ENCODE results near the gene ZNF318.

ZNF318 gene

DNA sequence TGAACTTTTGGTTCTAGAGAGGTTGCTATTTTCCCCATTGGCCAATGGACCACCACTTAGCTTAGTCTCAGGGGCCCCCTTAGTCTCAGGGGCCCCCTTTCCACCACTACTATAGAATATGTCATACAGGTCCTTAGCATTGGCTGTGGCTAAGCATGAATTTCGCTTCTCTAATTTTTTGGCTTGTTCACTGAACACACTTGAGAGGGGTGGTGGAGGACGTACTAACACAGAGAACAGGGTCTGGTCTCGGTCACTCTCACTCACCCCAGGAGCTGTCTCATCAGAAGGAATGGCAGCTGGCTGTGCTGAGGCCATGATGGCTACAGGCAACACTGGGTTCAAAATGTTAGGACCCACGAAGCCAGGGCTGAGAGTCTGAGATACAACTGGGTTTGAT lies 30.3 kb downstream of the ZNF318 start:
- DNase-seq (ENCODE audit: low read depth in 2 of 3, low spot score in 2 of 3) = no peak

DNA sequence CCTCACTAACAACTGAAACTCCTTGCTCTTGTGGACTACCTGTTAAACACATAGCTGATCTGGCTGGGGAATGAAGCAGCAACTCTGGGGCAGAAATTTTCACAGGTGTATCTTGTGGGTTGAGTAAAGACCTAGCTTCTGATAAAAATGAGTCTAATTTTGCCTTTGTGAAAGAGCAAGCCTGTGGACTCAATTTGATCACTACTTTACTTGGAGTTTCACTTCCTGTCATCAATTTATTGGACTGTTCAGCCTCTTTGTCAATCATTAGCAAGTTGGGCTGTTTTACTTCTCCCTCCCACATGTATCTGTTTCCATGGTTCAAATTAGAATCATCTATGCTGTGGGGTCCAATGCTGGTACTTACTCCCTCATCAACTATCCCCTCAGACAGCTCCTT lies 31.2 kb downstream of the ZNF318 start:
- no peak for DNase-seq (ENCODE audit: low read depth in 2 of 3, low spot score in 2 of 3)

DNA sequence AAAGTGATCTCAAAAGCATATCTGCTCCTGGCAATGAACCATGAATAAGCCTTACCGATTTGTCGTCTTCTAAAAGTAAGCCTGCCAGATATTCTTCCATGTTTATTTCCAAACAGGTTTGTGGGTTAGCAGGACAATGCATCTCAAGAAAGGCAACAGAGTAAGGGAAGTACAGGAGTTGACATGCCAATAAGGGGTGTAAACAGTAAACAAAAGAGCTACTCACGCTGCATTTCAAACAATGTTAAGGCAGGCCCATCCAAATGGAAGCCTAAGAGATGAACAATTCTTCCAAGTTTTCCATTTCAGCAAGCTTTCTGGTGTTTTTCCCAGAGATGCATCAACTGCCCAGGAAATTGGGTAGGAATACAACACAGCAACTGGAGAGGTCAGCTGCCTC lies 33.1 kb downstream of the ZNF318 start:
- DNase-seq (ENCODE audit: low read depth in 2 of 3, low spot score in 2 of 3) = no peak

GRCh38 chr6:43335469-43335868 lies 34.0 kb downstream of the ZNF318 start:
- DNase-seq (ENCODE audit: low read depth in 2 of 3, low spot score in 2 of 3) = no peak

- no peak for DNase-seq (ENCODE audit: low read depth in 2 of 3, low spot score in 2 of 3)
Measured at GRCh38 chr6:43334466-43335095, 34.9 kb downstream of the ZNF318 start.

- no peak for DNase-seq (ENCODE audit: low read depth in 2 of 3, low spot score in 2 of 3)
Measured at GRCh38 chr6:43331891-43332290, 37.6 kb downstream of the ZNF318 start.

- no peak for DNase-seq (ENCODE audit: low read depth in 2 of 3, low spot score in 2 of 3)
Measured at GRCh38 chr6:43331470-43331869, 38.0 kb downstream of the ZNF318 start.

DNA sequence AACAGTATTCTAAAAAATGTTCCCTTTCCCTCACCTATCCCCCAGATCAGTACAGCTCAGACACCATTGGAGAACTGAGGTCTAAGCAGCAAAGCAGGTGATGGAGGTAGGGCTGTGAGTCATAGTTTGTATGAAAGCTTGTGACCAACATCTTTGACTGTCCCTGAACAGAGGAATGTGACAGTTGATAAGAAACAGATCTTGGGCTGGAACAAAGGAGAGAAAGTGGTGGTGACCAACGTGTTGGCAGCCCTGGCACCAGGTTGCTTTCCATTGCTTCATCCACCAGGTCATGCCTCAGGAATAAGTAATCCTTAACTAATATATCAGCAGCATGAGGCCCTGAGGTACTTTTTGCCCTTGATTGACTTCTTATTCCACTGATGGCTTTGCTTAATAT lies 40.9 kb downstream of the ZNF318 start:
- DNase-seq (ENCODE audit: low read depth in 2 of 3, low spot score in 2 of 3) = no peak

DNA sequence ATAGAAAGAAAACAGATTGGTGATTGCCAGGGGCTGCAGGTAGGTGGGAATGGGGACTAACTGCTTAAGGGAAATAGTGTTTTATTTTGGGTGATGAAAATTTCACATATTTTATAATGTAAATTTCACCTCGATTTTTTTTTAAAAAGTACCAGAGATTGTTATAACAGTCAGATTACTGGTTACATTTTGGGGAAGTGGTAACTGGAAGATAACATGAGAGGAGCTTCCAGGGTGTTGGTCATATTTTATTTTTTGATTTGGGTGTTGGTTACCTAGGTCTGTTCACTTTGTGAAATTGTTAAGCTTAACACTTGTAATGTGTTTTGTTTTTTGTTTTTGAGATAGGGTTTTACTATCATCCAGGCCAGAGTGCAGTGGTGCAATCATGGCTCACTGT lies 43.6 kb downstream of the ZNF318 start:
- no peak for DNase-seq (ENCODE audit: low read depth in 2 of 3, low spot score in 2 of 3)

- no peak for DNase-seq (ENCODE audit: low read depth in 2 of 3, low spot score in 2 of 3)
Measured at GRCh38 chr6:43318011-43318410, 51.4 kb downstream of the ZNF318 start.

- no peak for DNase-seq (ENCODE audit: low read depth in 2 of 3, low spot score in 2 of 3)
Measured at GRCh38 chr6:43313813-43314212, 55.6 kb downstream of the ZNF318 start.

GRCh38 chr6:43311666-43312065 lies 57.8 kb downstream of the ZNF318 start:
- no peak for DNase-seq (ENCODE audit: low read depth in 2 of 3, low spot score in 2 of 3)

- no peak for DNase-seq (ENCODE audit: low read depth in 2 of 3, low spot score in 2 of 3)
Measured at GRCh38 chr6:43310624-43311023, 58.8 kb downstream of the ZNF318 start.

DNA sequence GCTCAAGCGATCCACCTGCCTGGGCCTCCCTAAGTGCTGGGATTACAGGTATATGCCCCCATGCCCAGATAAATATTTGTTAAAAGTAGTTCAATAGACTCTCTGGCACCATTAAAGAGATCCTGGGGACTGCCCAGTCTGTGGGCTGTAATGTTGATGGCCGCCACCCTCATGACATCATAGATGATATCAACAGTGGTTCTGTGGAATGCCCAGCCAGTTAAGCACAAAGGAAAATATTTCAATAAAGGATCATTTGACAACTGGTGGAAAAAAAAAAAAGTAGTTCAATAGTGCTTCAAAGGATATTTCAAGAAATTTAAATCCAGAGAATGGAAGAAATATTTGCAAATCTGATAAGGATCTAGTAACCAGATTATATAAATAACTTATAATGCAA lies 59.3 kb downstream of the ZNF318 start:
- DNase-seq (ENCODE audit: low read depth in 2 of 3, low spot score in 2 of 3) = no peak

GRCh38 chr6:43308990-43309477 lies 60.4 kb downstream of the ZNF318 start:
- no peak for DNase-seq (ENCODE audit: low read depth in 2 of 3, low spot score in 2 of 3)

DNA sequence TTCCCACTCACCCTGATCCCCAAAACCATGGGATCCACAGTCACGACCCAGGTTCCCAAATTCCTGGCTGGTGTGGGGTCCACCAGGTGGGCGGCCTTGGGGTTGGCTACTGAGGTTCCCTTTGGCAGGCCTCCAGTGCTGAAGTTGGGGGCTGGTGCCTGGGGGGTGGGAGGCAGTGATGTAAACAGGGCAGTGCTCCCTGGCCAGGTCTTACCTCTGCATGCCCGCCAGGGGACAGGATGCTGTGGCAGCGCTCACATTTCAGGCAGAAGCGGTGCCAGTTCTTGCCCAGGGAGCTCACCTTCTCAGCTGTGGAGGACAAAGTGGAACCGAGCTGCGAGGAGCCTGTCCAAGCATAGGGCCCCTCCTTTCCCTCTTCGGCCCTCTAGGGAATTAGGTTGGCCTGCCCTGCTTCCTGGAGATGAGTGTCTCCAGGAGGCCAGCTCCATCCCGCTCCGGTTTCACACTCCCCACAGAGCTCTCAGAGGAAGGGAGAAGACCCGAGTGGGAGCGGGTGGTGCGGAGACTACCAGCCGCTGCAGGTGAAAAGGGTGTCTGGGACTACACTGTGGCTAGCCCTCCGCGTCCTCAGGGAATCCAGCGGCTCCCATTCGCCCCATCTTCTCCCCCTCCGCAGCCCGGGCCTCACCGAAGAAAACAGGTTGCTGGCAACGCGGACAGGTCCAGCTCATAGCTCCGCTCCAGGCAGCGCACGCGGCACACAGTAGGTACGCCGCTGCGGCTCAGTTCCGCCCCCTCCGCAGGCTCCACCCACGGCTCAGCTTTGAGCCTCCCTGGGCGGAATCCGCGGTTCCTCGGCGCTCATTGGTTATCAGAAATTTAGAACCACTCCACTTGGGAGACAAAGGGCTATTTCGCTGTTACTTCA lies 61.1 kb downstream of the ZNF318 start, which contains the start of gene CRIP3:
Gene CRIP3 (minus strand): TSS at position 726 of the 889 bp plus-strand sequence. CDS start 34 bp downstream, at position 692.
- DNase-seq (ENCODE audit: low read depth in 2 of 3, low spot score in 2 of 3) = peak in 1 of 3 experiments; percentile 11

DNA sequence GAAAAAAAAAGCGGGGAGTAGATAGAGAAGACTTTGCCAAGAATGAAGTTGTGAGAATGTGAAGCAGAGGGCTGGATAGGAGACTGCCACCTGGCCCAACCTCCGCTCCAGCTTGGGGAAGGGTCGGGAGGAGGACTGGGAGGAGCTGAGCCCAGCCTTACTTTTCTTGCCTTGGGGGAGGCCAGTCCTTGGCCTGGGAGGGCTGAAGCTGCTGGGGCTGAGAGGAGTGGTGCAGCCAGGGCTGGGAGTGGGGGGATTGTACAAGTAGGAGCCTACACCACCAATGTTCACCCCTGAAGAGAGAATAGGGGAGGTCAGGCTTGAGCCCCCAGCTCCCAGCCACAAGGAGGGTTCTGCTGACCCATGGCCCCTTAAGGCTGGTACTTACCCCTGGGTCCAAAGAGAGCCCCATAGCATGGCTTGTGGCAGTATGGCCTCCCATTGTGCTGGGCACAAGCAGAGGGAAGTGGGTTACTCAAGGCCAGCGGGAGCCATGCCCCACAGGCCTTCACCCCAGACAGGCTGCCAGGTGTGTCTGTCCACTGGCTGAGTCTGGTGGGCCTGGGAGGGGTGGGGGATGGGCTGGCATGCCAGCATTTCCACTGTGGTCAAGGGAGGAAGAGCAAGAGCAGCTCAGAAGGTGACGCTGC lies 61.9 kb downstream of the ZNF318 start:
- DNase-seq (ENCODE audit: low read depth in 2 of 3, low spot score in 2 of 3) = no peak

- DNase-seq (ENCODE audit: low read depth in 2 of 3, low spot score in 2 of 3) = no peak
Measured at GRCh38 chr6:43306086-43306485, 63.4 kb downstream of the ZNF318 start.

DNA sequence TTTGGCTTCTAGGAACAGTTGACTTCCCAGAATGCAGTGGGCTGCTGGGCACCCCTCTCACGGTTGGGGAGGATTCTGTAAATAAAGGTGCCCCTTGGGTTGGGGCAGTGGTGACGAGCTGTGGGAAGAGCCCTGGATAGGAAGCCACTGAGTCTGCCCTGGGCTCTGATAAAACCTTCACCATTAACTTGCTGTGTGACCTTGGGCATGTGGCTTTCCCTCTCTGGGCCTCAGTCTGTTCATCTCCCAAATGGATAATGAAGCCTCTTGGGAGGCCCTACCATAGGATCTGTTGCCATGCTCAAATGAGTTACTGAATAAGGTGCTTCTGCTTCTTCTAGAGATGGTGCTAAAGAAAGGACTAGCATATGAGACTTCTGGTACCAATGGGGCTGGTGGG lies 64.6 kb downstream of the ZNF318 start:
- DNase-seq (ENCODE audit: low read depth in 2 of 3, low spot score in 2 of 3) = no peak

GRCh38 chr6:43304361-43304760 lies 65.1 kb downstream of the ZNF318 start:
- no peak for DNase-seq (ENCODE audit: low read depth in 2 of 3, low spot score in 2 of 3)

- DNase-seq (ENCODE audit: low read depth in 2 of 3, low spot score in 2 of 3) = no peak
Measured at GRCh38 chr6:43303751-43304331, 65.6 kb downstream of the ZNF318 start.
